HG03558 (cell line): Measurements from ENCODE around the gene SMC1A.
"Not testable (repeated sequence)": the region's sequence is repeated elsewhere in the genome, so short reads cannot be mapped to it uniquely, and the experiment has no call there.

Source experiments
- ATAC-seq: cut with Tn5 transposase; IDR thresholded peaks from one replicate; pipeline ENCODE4 v1.9.1; 2021; ENCODE audit warnings: moderate number of reproducible peaks; ENCODE audit not compliant: unreplicated experiment; ENCODE audit errors: extremely low read depth

SMC1A gene

DNA sequence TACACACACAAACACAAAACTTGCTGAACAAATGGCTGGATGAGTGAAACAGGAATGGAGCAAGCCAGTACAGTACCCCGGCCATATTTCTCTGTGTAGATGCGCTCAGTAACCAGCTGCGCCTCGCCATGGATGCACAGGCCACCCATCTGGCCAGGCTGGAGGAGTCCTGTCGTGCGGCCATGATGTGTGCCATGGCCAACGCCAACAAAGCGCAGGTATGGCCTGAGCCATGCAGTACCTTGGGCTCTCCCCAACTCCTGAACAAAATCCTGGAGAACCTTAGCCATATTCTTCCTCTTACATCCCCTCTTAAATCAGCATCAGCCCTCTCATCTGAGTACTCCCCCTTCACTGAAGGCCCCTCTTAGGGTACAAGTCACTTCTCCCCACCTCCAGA is 7.3 kb upstream of the SMC1A start:
- ATAC-seq = no peak

DNA sequence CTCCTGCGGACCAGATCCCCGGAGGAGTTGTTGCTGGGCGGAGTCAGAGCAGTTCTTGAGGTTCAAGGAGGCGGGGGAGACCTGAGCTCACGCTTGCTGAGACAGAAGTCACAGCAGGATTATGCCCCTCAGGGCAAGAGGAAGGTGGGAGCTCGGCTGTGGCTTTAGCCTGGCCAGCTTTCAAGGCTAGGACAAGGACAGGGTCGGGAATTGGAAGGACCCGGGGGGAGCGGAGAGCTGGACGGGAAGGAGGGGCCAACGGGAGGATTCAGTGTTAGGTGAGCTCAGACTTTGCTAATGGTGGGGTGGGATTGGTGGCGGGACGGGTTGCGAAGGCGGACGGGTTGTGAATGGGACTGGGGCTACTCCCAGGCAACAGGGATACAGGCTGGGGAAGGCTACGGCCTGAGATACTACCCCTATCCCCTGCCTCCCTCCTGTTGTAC is 430 bp upstream of the SMC1A start, which contains the start of gene RIBC1:
TSS of gene RIBC1 (plus strand) at position 13 of the 446 bp plus-strand sequence. CDS start 3,404 bp downstream, outside the sequence.
- no peak for ATAC-seq

DNA sequence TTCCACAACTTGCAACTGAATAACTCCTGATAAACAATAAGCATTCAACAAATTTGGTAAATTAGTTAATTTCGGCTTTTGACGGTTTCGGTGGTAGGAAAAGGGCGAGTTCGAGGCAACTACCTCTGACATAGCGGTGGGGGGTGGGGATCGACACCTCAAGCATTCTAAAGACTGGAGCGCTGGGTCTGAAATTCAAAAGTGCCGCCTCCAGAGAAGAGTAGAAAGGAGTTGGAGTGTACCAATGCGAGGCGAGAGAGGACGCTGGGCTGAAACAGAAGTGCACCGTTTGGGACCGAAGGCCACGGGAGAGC is 725 bp downstream of the SMC1A start:
- no peak for ATAC-seq

DNA sequence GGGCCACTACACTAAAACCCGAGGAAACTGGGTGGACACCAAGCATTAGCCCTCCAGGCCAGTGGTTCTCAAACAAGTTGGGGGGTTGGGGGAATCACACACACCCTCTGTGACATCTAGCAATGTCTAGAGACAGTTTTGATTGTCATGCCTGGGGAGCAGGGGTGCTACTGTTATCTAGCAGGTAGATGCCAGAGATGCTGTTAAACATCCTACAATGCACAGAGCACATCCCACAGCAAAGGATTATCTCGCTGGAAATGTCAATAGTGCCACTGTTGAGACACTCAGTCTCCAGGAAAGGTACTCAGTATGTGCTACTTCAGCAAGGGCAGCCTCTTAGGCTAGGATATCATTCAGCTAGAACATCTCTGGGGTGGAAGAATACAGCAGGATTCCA is 1.3 kb downstream of the SMC1A start:
- no peak for ATAC-seq

DNA sequence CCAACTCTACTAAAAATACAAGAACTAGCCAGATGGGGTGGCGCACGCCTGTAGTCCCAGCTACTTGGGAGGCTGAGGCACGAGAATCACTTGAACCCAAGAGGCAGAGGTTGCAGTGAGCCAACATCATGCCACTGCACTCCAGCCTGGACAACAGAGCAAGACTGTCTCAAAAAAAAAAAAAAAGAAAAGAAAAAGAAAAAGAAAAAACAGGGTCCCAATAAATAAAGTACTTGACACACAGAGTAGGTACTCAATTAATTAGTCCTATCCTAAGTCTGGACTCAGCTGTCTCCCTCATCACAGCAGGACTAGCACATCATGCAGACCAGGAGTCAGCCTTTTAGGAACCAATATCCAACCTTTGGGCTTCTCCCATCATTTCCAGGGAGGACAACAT is 2.1 kb downstream of the SMC1A start:
- ATAC-seq = not testable (repeated sequence)

DNA sequence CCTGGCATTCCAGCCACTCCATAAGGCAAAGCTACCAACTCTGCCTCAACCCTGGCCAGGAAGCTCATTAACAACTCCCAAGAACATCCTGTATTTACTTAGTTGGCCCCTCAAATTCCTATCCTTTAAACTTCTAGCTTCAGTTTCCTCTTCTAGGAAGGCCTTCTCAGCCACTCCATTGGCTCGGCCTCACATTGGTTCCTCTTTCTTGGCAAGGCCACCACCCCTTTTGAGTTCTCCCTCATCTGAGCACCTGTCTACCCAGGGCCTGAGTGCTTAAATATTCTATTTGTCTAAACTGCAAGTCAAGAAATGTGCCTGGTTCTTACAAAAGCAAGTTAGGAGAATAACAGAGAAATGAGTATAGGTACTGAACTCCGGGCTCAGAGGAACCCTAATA is 10.0 kb downstream of the SMC1A start:
- no peak for ATAC-seq

DNA sequence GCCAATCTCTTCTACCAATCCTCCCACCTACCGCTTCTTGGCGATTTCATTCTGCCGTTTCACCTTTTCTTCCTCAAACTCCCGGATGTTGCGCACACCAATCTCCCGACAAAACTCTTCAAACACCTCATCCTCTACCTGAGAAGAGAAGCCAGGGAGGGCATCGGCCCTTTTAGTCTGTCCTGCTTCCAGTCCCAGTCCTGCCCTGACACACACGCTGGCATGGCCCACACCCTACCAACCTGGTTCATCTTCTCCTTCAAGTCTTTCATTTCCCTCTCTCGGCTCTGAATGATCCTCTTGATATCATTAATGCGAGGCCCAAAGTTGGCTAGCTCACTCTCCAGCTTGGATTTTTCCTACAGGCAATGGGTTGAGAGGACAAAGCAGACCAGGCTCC is 18.9 kb downstream of the SMC1A start:
- no peak for ATAC-seq

DNA sequence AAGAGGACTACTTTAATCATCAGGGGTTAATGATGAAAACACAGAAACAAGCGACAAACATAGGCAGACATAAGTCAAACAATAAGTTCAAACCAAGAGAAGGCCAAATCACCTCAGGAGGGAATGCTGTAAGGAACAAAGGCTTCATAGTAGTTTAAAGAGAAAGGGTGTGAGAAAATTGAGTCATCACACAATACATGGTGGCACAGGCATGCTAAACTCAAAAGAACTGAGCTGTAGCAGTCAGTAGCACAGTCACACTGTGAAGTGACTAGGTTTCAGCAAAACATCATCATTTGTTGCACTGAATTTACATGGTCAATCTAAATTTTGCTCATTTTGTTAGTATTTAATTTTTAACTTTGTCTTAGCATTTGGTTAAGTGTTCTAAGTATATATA is 24.2 kb downstream of the SMC1A start:
- ATAC-seq = no peak

DNA sequence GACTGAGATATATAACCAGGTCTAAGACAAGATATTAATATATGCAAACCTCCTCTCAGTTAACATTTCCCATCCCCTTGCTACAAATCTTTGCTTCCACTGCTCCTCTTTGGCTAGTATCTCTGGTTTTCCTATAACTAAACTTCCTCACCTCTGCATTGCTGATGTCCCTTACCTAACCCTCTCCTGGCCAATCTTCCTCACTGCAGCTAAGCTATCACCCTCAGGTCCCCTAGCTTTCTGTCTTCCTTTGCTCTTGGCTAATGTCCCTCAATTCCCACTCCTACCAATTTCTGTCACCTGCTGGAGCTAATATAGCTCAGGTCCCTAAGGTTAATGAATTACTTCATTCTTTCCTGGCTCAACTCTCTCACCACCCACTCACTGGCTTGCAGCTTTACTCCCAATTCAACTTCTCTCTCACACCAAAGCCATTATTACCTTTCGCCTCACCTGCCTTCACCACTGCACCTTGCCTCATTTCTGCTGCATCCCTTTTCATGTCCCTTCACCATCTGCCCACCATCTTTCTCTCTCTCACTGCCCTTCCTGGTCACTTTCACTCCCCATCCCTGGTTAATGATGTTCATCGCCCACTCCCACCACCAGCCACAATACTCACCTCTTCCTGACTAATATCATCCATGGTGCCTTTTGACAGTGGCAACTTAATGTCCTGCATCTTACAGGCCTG is 26.7 kb downstream of the SMC1A start:
- no peak for ATAC-seq

DNA sequence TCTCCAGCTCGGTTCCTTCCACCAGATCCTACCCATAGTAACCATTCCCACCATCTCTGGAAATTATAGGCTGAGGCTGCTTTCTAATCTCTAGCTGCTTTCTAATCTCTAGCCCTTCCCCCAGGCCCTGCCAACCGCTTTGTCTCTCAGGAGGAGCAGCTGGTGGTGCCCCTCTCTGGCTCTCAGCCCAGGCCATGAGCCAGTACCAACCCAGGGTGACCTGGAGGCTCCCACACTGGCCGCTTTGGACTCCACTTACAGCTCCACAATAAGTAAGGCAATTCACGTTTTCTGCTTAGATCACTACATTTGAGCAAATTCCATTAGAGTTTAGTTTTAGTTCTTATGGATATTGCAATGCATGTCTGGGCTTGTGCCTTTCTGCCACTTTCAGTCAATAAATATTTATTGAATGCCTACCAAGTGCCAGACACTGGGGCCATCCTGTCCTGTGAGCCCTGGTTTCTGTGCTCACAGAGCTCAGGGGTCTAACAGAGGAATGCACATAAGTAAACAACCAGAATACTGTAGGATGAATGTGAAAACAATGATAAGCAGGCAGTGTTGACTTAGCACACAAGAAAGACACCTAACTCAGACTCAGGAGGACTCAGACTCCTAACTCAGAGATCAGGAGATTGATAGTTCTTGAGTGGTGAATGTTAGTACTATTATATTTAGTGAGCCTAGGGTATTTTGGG is 38.9 kb downstream of the SMC1A start:
- no peak for ATAC-seq

DNA sequence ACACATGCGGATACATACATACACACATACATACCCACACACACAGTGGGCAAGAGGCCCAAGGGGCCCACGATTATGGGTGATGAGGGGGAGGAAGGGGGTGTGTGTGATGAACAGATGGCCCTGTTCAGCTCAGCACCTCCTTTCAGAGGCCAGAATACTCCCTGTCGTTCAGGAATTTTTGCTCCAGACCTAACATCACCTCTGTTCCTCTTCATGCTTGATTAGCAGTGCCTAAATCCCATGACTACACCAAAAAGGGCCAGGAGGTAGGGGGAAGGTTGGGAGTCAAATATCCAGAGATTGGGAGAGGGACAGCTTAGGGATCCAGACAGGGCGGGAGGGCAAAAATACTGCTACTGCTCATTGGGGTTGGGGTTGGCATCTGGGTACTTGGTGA is 42.7 kb downstream of the SMC1A start:
- ATAC-seq = no peak

DNA sequence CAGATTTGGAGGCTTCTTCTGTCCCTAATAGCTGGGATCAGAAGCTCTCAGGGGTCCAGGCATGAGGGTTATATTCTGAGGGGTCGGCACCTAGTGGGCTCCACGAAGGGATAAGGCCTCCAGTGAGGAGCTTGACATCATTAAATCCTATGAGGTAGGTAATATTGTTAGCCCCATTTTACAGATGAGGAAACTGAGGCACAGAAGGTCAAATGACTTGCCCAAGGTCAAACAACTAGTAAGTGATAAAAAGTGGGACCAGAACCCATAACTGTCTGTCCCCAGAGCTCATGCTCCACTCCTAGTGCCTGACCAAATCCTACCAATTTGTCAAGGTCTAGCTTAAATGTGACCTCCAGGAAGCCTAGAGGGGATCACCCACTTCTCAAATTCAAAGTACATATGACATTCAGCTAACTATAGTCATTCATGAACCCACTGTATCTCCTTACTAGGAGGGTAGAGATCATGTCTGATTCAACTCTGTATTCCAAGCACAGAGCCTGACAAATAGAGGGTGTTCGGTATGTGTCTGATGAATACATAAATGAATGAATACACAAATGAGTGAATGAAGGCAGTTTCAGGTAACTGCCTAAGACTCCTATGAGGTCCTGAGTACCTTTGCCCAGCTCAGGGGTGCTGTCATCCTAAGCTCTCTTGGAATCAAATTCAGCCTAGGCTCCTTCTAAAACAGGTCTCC is 43.3 kb downstream of the SMC1A start:
- no peak for ATAC-seq

DNA sequence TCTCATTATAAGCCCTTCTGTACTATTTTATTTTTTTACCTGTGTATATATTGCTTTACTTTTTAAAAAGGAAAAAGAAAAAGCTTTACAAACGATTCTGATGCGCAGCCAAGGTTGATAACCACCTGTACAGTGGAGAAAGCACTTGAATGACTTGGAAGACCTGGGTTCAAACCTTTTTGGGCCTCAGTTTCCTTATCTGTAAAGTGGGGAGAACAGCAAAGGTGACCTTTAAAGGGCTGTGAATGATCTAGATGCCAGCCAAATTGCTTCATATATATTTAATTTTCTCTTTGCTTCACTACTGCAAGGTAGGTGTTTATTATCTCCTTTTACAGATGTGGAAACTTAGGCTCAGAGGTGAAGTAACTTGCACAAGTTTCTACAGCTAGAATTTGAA is 45.0 kb downstream of the SMC1A start:
- no peak for ATAC-seq

DNA sequence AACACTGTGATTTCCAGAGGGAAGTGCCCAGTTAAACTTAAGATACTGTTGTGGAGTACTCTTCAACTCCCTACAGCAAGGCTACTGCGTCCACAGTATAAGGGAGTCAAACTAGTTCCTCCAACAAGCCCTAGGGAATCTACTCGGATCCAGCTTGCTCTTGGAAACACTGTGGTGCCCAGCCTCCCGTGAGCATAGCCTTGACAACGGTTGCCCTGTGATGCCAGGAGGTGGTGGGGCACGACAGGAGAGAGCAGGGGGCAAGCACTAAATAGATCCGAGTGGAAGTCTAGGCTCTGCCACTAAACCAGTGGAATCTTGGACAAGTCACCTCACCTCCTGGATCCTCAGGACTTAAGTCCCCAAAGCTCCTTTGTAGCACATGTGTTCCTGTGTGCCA is 45.6 kb downstream of the SMC1A start:
- ATAC-seq = no peak

DNA sequence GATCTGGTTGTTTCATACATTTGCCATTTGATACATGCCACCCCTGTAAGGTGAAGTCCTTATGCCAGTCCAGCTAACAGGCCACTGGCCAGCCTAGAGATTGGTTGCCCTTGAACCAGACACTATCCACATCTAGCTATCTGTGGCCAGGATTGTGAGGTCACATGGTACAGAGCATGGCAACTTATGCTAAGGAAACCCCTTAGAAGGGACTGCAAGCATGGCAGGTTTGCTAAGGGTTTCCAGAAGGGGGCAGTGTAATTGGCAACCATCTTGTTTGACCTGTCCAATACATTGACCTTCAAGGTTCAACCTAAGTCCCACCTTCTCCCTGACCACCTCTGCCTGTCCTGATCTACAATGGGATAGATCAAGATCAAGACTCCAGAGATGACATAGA is 47.5 kb downstream of the SMC1A start:
- ATAC-seq = no peak

DNA sequence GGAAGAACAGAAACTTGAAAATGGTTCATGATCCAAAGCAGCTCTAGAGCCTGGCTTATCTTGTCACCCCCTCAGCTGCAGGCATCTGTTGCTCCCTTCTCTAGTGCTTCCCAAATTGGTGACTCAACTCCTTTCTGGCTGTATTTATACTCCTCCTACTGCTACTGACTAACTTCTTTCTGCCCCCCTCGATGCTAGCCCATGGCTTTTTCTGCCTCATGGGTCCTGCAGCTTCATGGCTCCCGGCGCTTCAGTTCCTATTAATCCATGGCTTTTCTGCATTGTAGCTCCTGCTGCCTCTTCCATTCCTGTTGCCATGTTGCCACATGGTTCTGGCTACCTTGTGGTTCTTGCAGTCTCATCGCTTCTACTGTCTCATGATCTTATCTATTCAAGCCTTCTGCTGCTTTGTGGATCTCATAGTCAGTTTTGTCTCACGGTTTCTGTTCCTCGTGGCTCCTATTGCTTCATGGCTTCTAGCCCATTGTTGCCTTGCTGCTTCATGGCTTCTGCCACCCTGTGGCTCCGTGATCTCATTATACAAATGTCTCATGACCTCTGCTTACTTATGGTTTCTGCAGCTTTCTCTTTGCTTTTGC is 48.1 kb downstream of the SMC1A start:
- ATAC-seq = no peak

DNA sequence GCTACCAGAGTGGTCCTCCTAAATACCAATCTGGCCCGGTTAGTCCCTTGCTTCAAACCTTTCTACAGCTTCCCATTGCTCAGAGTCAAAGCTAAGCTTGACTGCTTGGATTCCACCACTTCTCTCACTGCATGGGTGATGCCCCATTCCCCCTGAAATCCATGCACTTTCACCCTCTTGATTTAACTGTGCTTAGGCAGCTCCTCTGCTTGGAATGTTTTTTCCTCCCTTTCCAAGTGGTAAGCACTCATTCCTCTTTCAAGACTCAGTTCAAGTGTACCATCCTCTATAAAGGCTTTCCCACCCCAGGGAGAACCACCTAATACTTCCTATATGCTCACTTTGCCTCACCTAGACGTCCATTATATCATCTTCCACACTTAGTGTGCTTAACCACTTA is 49.1 kb downstream of the SMC1A start:
- no peak for ATAC-seq

DNA sequence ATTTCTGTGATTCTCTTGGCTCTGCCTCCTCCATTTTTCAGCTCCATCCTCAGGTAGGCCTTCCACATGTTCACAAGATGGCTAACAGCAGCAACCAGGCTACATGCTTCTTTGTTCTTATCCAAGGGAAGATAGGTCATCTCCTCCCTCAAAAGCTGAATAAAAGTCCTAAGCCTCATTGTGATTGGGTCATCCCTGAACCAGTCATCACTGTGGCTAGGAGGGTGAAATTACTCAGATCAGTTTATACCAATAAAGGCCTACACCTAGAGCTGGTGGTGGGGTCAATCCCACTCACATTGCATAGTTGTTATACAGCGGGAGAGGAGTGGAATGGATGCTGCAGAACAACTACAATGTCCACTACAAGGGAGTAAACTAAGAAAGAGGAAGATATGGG is 56.0 kb downstream of the SMC1A start:
- ATAC-seq = not testable (repeated sequence)

DNA sequence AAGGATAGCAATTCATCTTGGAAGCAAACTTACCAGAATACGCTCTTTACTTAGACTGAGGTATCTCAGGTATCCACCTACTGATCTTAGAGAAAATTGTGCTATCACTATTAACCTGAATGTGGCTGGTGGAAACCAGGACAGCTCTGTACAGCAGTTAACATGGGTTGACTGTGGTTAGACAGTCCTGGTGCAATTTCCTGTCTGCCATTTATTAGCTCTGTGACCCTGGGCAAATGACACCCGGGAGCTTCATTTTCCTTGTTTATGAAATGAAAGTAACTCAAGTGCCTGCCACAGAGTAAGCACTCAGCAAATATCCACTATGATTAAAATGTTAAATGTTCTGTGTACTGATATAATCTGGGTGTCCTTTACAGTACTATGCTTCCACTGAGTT is 60.0 kb downstream of the SMC1A start:
- ATAC-seq = no peak

DNA sequence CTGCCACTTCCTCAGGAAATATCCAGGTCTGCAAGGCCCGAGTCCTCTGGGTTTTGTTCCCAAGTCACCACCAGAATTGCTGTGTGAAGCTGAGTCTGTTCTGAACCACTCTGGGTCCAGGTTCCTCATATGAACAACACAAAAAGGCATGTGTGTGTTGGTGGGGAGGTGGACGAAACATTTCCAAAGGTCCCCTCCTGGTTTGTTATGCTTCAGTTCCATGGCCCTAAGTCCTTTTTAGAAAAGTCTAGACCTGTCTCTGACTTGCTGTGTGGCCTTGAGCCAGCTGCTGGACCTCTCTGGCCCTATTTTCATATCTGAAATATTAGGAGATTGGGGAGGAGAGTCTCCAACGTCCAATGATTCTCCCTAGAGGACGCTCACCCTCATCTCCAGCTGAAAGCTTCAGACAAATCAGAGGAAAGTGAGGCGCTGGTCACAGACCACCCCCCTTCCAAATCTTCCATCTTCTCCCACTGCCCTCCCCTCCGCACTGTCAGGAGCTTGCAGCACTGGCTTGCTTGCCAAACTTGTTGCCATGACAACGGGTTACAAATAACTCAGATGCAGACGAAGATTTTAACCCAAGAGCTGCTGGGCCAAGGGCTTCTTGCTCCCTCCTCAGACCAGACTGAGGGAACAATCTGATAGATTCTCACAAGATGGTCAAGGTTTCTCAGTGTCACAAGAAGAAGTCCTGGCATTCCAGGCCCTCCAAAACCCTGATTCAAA is 64.5 kb downstream of the SMC1A start:
- no peak for ATAC-seq
